Parathyroid adenoma (tissue), 2 donors: ENCODE measurements around the gene SLC6A5.

Source experiments
- H2AFZ ChIP-seq: fragments of 300-600 bp; sonication (generic); one replicate; pipeline ENCODE4 v1.7.0; 2017; ENCODE audit warnings: antibody characterized with exemption, mild to moderate bottlenecking
- H3K27ac ChIP-seq: fragments of 300-600 bp; sonication (generic); one replicate; pipeline ENCODE4 v1.7.0; 2017
- H3K27me3 ChIP-seq: fragments of 300-600 bp; sonication (generic); one replicate; pipeline ENCODE4 v1.7.0; 2017; ENCODE audit warnings: low read length; ENCODE audit not compliant: control insufficient read depth, insufficient read depth
- H3K36me3 ChIP-seq: fragments of 300-600 bp; sonication (generic); one replicate; pipeline ENCODE4 v1.7.0; 2017; ENCODE audit warnings: low read length; ENCODE audit not compliant: control insufficient read depth, insufficient read depth
- H3K4me1 ChIP-seq: fragments of 300-600 bp; sonication (generic); one replicate; pipeline ENCODE4 v1.7.0; 2017; ENCODE audit warnings: control low read depth
- H3K4me2 ChIP-seq: fragments of 300-600 bp; sonication (generic); one replicate; pipeline ENCODE4 v1.7.0; 2017; ENCODE audit warnings: low read length
- H3K4me3 ChIP-seq: fragments of 300-600 bp; sonication (generic); one replicate; pipeline ENCODE4 v1.7.0; 2017; ENCODE audit warnings: low read depth, low read length
- H3K79me2 ChIP-seq: fragments of 300-600 bp; sonication (generic); one replicate; pipeline ENCODE4 v1.7.0; 2017; ENCODE audit warnings: control low read depth
- H3K9ac ChIP-seq: fragments of 300-600 bp; sonication (generic); one replicate; pipeline ENCODE4 v1.7.0; 2017; ENCODE audit warnings: mild to moderate bottlenecking
- H3K9me3 ChIP-seq: fragments of 300-600 bp; sonication (generic); one replicate; pipeline ENCODE4 v1.7.0; 2017; ENCODE audit warnings: low read length; ENCODE audit not compliant: control insufficient read depth
- TF ChIP-seq, protein P1 (sequence below): fragments of 300-600 bp; sonication (generic); IDR thresholded peaks from one replicate; pipeline ENCODE4 v1.7.0; 2017; ENCODE audit warnings: antibody characterized with exemption, mild to moderate bottlenecking
- donor health status: primary hyperparathyroidism.

Gene SLC6A5

DNA sequence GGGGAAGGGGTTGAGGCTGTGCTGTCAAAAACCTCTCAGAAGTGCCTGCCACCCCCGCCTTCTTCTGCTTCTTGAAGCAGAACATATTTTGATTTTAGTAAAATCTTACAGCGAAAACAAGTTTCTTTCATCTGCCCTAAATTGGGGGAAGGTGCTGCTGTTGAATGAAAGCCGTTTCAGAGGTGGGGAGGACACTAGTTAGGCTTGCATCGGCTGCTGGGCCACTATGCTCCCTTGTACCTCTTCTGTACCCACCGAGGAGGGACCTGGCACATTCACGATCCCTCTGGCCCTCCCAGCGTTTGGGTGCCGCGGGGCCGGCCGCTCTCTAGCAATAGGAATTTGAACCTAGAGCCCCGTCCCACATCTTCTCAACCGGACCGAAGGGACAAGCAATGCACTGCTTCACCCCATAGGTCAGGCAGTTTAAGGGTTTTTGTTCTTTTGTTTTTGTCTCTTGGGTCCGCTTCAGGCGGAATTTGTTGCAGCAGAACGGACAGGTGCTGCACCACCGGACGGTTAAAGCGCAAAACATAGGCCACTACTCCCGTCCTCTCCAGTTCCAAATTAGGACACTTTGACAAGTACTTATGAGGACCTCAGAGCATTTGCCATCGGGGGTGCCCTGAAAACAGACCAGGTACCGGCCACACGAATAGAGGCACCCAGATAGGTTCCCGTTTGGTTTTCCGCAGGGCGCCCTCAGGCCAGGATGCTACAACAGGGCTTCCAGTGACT is 5.6 kb downstream of the SLC6A5 start:
- Histone ChIP-seq H3K4me1 (no peaks in the 10 kb centered on the region), H3K4me2 (no peak overlapping the region), H3K9me3 (no peaks in the 10 kb centered on the region), H3K36me3 (no peaks in the 10 kb centered on the region), H2AFZ (no peak overlapping the region), H3K79me2 (no peaks in the 10 kb centered on the region), H3K4me3 (no peak overlapping the region), H3K9ac (no peak overlapping the region), H3K27me3 (no peaks in the 10 kb centered on the region), H3K27ac (no peak overlapping the region)
- TF ChIP-seq, protein P1, sequence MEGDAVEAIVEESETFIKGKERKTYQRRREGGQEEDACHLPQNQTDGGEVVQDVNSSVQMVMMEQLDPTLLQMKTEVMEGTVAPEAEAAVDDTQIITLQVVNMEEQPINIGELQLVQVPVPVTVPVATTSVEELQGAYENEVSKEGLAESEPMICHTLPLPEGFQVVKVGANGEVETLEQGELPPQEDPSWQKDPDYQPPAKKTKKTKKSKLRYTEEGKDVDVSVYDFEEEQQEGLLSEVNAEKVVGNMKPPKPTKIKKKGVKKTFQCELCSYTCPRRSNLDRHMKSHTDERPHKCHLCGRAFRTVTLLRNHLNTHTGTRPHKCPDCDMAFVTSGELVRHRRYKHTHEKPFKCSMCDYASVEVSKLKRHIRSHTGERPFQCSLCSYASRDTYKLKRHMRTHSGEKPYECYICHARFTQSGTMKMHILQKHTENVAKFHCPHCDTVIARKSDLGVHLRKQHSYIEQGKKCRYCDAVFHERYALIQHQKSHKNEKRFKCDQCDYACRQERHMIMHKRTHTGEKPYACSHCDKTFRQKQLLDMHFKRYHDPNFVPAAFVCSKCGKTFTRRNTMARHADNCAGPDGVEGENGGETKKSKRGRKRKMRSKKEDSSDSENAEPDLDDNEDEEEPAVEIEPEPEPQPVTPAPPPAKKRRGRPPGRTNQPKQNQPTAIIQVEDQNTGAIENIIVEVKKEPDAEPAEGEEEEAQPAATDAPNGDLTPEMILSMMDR: no peak

- no peaks in the 10 kb centered on the region for H3K36me3 ChIP-seq
- H3K4me3 ChIP-seq: no peak overlapping the region
- H3K79me2 ChIP-seq: no peaks in the 10 kb centered on the region
- TF ChIP-seq, protein P1: no peak
- H3K4me2 ChIP-seq: no peak overlapping the region
- H3K27ac ChIP-seq: no peak overlapping the region
- no peaks in the 10 kb centered on the region for H3K9me3 ChIP-seq
- H3K4me1 ChIP-seq: no peaks in the 10 kb centered on the region
- H3K27me3 ChIP-seq: no peaks in the 10 kb centered on the region
- no peak overlapping the region for H2AFZ ChIP-seq
- H3K9ac ChIP-seq: no peak overlapping the region
Observed at GRCh38 chr11:20605602-20606091, 6.2 kb downstream of the SLC6A5 start.

GRCh38 chr11:20608934-20609333 is 9.5 kb downstream of the SLC6A5 start:
- H3K4me3 ChIP-seq: no peak overlapping the region
- no peak overlapping the region for H2AFZ ChIP-seq
- H3K4me2 ChIP-seq: no peak overlapping the region
- H3K27ac ChIP-seq: no peak overlapping the region
- H3K9me3 ChIP-seq: no peaks in the 10 kb centered on the region
- H3K36me3 ChIP-seq: no peaks in the 10 kb centered on the region
- TF ChIP-seq, protein P1: no peak
- no peaks in the 10 kb centered on the region for H3K4me1 ChIP-seq
- H3K9ac ChIP-seq: no peak overlapping the region
- H3K79me2 ChIP-seq: no peaks in the 10 kb centered on the region
- H3K27me3 ChIP-seq: no peaks in the 10 kb centered on the region

DNA sequence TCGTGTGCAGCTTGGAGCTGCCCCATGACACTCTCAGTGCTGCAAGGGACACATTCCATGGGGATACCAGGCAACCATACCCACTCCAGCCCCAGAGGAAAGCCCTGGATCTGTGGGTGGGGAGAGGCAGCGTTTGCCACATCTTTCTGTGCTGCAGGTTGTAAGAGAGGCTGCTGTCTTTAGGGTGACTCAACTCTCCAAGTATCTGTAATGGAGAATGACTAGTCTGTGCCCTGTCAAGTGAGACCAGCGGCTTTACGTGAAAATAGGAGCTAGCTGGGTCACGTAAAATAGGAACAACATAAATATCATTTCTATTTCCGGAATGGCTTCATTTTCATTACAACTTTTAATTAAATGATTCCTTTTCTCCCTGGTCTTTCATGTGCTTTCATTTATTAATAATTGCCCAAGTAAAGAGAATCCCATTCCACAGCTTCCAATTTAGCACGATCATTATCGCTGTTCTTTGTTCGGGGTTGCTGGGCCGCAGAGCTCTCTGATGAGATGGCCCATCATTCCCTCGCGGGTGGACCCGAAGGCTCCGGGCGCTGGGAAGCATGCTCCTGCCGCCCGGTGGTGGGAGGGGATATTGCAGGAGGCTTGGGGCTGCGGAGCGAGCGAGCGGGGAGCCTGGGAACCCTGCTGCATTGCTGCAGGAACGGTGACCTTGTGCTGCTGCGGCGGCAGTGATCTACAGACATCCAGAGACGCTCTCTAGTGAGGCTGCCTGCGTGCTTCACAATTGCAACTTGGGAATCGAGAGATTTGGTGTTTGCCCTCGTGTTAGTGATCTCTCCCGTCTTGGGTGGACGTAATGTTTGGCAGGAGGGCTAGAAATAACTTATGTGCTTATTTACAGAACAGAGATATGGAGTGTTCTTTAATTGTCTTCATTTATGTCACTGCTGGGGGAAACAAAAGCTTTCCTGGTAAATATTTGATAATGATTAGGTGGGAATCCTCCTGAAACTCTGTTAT is 10.6 kb downstream of the SLC6A5 start:
- no peaks in the 10 kb centered on the region for H3K27me3 ChIP-seq
- H3K36me3 ChIP-seq: no peaks in the 10 kb centered on the region
- no peak overlapping the region for H3K27ac ChIP-seq
- no peak overlapping the region for H3K9ac ChIP-seq
- H3K4me3 ChIP-seq: no peak overlapping the region
- TF ChIP-seq, protein P1: peak; percentile 73
- no peak overlapping the region for H3K4me2 ChIP-seq
- no peaks in the 10 kb centered on the region for H3K79me2 ChIP-seq
- H3K4me1 ChIP-seq: no peaks in the 10 kb centered on the region
- H3K9me3 ChIP-seq: no peaks in the 10 kb centered on the region
- H2AFZ ChIP-seq: peak overlapping the region; percentile 25
